Measurements from ENCODE around the gene AUTS2.

Gene AUTS2

DNA sequence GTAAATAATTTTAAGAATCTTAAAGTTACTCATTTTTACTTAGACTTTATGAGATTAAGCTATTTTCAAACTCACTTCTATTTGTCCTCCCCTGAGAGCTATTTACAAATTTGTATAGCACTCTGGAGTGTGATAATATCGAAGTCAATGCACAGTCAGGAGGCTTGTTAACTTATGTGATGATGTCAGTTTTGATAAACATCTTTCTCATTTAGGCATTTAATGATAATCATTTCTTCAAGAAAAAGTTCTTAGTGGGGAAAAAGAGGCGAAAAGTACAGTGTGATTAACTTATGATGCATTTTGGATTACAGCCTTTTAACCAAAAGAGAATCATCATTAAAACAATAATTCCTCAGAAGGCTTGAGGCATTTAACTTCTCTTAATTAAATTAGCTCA is 468.6 kb downstream of the AUTS2 start:
- H3K4me3 ChIP-seq (ENCODE audit: low read length), result no peak overlapping the region
- no peak for DNase-seq (ENCODE audit: low read depth)
- TF ChIP-seq, protein P1, sequence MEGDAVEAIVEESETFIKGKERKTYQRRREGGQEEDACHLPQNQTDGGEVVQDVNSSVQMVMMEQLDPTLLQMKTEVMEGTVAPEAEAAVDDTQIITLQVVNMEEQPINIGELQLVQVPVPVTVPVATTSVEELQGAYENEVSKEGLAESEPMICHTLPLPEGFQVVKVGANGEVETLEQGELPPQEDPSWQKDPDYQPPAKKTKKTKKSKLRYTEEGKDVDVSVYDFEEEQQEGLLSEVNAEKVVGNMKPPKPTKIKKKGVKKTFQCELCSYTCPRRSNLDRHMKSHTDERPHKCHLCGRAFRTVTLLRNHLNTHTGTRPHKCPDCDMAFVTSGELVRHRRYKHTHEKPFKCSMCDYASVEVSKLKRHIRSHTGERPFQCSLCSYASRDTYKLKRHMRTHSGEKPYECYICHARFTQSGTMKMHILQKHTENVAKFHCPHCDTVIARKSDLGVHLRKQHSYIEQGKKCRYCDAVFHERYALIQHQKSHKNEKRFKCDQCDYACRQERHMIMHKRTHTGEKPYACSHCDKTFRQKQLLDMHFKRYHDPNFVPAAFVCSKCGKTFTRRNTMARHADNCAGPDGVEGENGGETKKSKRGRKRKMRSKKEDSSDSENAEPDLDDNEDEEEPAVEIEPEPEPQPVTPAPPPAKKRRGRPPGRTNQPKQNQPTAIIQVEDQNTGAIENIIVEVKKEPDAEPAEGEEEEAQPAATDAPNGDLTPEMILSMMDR (conservative IDR thresholded peaks at IDR 0.05; ENCODE audit: low read depth, low read length), result no peak

DNA sequence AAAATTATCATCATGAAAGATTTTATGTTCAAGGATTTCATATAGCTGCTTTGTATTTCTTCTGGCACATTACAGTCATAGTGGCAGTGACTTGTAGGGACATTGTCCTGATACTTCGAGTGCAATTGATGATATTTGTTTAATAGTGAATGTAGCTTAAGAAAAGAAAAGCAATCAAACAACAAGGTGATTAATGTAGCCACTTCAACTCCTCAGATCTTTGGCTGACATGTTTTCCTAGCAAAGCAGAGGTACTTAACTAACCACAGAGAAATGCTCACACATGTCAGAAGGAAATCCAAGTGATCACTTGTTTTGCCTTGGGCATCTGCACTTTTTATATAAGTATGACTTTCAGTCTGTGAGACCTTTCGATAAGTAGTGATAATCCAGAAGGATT is 470.3 kb downstream of the AUTS2 start:
- TF ChIP-seq, protein P1 (conservative IDR thresholded peaks at IDR 0.05; ENCODE audit: low read depth, low read length), result no peak
- no peak for DNase-seq (ENCODE audit: low read depth)

DNA sequence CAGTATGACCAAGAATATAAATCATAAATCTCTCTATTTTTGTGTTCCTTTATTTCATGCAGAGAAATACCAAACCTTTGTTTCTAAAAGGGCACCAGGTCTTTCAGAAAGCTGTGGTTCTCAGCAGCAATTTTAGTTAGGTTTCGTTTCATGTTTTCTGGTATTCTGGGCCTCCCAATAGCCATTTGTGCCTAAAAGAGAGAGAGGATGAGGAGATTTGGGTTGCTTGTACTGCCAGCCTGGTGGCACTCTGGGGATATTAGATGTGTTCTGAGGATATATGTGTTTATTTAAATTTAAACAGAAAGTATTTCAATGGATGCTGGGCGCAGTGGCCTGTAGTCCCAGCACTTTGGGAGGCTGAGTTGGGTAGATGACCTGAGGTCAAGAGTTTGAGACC is 471.7 kb downstream of the AUTS2 start:
- TF ChIP-seq, protein P1 (conservative IDR thresholded peaks at IDR 0.05; ENCODE audit: low read depth, low read length), result no peak
- H3K4me3 ChIP-seq (ENCODE audit: low read length), result no peak overlapping the region
- DNase-seq (ENCODE audit: low read depth), result no peak

More for the DNA sequence above, 470.3 kb downstream of the AUTS2 start:
- no peak overlapping the region for H3K4me3 ChIP-seq (ENCODE audit: low read length)

DNA sequence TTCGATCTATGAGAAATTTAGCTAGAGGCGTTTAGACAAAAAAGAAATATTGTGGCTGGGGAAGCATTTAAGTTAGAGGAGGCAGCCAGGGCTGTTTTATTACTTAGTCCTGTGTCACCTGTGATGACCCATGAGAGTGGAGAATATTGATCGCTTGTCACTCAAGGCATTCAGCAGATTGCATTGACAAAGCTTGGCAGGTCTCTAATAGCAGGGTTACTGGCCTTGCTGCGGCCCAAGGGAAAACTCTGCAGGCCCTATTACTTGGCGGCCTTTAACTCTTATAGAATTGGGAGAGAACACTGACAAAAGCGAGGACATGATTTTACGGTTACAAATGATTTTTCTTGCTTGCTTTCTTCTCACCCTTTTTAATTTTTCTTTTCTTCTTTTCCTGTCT is 473.5 kb downstream of the AUTS2 start:
- H3K4me3 ChIP-seq (ENCODE audit: low read length), result no peak overlapping the region
- TF ChIP-seq, protein P1 (conservative IDR thresholded peaks at IDR 0.05; ENCODE audit: low read depth, low read length), result no peak
- no peak for DNase-seq (ENCODE audit: low read depth)

DNA sequence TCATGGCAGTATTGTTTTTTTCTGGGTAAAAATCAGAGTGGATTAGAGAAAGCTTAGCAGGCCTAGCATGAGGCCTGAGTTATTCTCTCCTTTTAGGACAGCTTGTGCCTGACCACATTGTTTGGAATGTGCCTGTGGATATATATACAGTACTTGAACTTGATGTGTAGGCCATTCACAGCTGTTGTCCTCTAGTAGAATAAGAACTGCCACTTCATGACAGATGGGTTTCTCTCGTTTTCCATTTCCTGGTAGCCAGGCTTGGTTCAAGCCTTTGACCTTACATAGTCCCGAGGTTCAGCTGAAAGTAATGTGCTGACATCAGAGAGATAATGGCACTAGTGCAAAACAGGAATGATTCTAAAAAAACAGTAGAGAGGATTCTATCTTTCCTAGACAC is 473.9 kb downstream of the AUTS2 start:
- no peak for DNase-seq (ENCODE audit: low read depth)
- H3K4me3 ChIP-seq (ENCODE audit: low read length), result no peak overlapping the region
- TF ChIP-seq, protein P1 (conservative IDR thresholded peaks at IDR 0.05; ENCODE audit: low read depth, low read length), result no peak

DNA sequence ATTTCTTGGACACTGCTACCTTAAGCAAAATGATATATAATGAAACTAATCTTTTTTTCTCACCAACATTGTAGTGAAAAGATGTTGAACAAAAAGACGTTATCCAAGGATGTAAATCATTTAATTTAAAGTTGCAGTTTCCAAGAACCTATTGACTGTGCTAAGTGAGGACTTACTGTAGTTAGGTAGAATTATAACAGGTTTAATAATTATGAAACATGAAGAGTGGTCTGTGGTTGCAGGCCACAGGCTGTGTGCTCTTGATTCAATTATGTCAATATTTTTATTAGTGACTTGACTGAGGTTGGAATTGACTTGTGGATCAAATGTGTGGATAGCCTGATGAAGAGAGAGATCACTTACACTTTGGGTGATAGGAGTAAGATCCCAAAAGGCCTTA is 478.1 kb downstream of the AUTS2 start:
- TF ChIP-seq, protein P1 (conservative IDR thresholded peaks at IDR 0.05; ENCODE audit: low read depth, low read length), result no peak
- DNase-seq (ENCODE audit: low read depth), result no peak
- no peak overlapping the region for H3K4me3 ChIP-seq (ENCODE audit: low read length)

DNA sequence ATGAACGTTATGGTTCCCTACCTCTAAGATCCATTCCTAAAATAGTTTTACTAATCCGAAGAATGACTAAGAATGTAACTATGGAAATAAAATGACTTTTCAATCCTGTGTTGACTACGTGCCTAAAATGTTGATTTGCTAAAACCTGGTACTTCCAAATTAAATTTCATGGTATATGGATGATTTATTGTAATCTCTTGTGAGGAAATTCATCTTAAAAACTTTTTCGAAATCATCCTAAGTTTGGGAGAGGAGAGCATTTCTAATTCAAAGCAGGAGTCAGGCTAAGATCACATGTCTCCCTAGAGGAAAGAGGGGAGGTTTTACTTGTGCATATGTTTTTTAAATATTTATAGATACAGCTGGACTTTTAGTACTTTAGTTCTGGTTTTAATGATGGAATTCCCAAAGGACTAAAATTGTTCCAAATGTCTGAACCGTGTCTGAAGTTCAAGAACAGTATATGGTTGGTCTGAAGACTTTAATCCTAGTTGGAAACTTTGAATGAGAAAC is 483.9 kb downstream of the AUTS2 start:
- no peak for DNase-seq (ENCODE audit: low read depth)
- TF ChIP-seq, protein P1 (conservative IDR thresholded peaks at IDR 0.05; ENCODE audit: low read depth, low read length), result no peak
- H3K4me3 ChIP-seq (ENCODE audit: low read length), result no peak overlapping the region
